Measurements from ENCODE around the gene TTBK1. TPM values are rescaled to one million over a fixed set of nuclear protein-coding genes. Genes with fewer than 3 reads are reported as not detected.

Gene TTBK1
- total RNA-seq, 1 donor from 2014 or later, result not detected

- DNase-seq (ENCODE audit: low read depth in 2 of 2), result no peak
Measured at GRCh38 chr6:43271103-43271815, 28.0 kb downstream of the TTBK1 start.

- DNase-seq (ENCODE audit: low read depth in 2 of 2), result no peak
Measured at GRCh38 chr6:43271944-43272343, 28.7 kb downstream of the TTBK1 start.

- DNase-seq (ENCODE audit: low read depth in 2 of 2), result no peak
Measured at GRCh38 chr6:43273707-43274106, 30.4 kb downstream of the TTBK1 start.

- no peak for DNase-seq (ENCODE audit: low read depth in 2 of 2)
Measured at GRCh38 chr6:43274127-43274915, 31.0 kb downstream of the TTBK1 start.

GRCh38 chr6:43274916-43275597 is 31.8 kb downstream of the TTBK1 start:
- no peak for DNase-seq (ENCODE audit: low read depth in 2 of 2)

GRCh38 chr6:43275801-43276576 is 32.7 kb downstream of the TTBK1 start:
- DNase-seq (ENCODE audit: low read depth in 2 of 2), result no peak

GRCh38 chr6:43276577-43277305 is 33.5 kb downstream of the TTBK1 start:
- DNase-seq (ENCODE audit: low read depth in 2 of 2), result no peak

- DNase-seq (ENCODE audit: low read depth in 2 of 2), result no peak
Measured at GRCh38 chr6:43277306-43277642, 34.0 kb downstream of the TTBK1 start.

- no peak for DNase-seq (ENCODE audit: low read depth in 2 of 2)
Measured at GRCh38 chr6:43277643-43278523, 34.6 kb downstream of the TTBK1 start.

GRCh38 chr6:43278524-43279078 is 35.3 kb downstream of the TTBK1 start:
- DNase-seq (ENCODE audit: low read depth in 2 of 2), result no peak

GRCh38 chr6:43280234-43280633 is 37.0 kb downstream of the TTBK1 start:
- DNase-seq (ENCODE audit: low read depth in 2 of 2), result no peak

- no peak for DNase-seq (ENCODE audit: low read depth in 2 of 2)
Measured at GRCh38 chr6:43282060-43282459, 38.8 kb downstream of the TTBK1 start.

GRCh38 chr6:43282636-43283513 is 39.6 kb downstream of the TTBK1 start:
- no peak for DNase-seq (ENCODE audit: low read depth in 2 of 2)

- DNase-seq (ENCODE audit: low read depth in 2 of 2), result no peak
Measured at GRCh38 chr6:43283514-43283901, 40.2 kb downstream of the TTBK1 start.

- DNase-seq (ENCODE audit: low read depth in 2 of 2), result no peak
Measured at GRCh38 chr6:43283905-43284304, 40.6 kb downstream of the TTBK1 start.

GRCh38 chr6:43284991-43285781 is 41.9 kb downstream of the TTBK1 start:
- DNase-seq (ENCODE audit: low read depth in 2 of 2), result no peak

- DNase-seq (ENCODE audit: low read depth in 2 of 2), result no peak
Measured at GRCh38 chr6:43285832-43286231, 42.6 kb downstream of the TTBK1 start.

GRCh38 chr6:43286456-43286979 is 43.2 kb downstream of the TTBK1 start:
- DNase-seq (ENCODE audit: low read depth in 2 of 2), result no peak

All from dermis microvascular lymphatic vessel endothelial cell (primary cell).